K562 (cell line): ENCODE results near the gene TMEM203. TPM values are rescaled to one million over a fixed set of nuclear protein-coding genes. Genes with fewer than 3 reads are reported as not detected.

ENCODE experiments used
- ASH1L ChIP-seq: fragments of 450-650 bp; IDR thresholded peaks from 2 replicates; pipeline ENCODE4 v1.6.1; 2018; ENCODE audit warnings: borderline replicate concordance, mild to moderate bottlenecking, low read depth; ENCODE audit not compliant: partially characterized antibody
- DNMT1 ChIP-seq: fragments of 450-650 bp; IDR thresholded peaks from 2 replicates; pipeline ENCODE4 v1.6.1; 2016; ENCODE audit warnings: antibody characterized with exemption, mild to moderate bottlenecking
- ELF2 ChIP-seq: fragments of 250-450 bp; sonication (Bioruptor Pico); IDR thresholded peaks from 2 replicates; pipeline ENCODE4 v1.5.0; 2021; ENCODE audit warnings: mild to moderate bottlenecking
- HNRNPL ChIP-seq: fragments of 200-400 bp; formaldehyde crosslinking; IDR thresholded peaks from 2 replicates; pipeline ENCODE4 v1.6.1; 2017; ENCODE audit warnings: low read depth, mild to moderate bottlenecking, low read length
- HNRNPLL ChIP-seq: fragments of 200-400 bp; formaldehyde crosslinking; IDR thresholded peaks from 2 replicates; pipeline ENCODE4 v1.6.1; 2017; ENCODE audit warnings: low read length, low read depth, mild to moderate bottlenecking; ENCODE audit not compliant: poor library complexity, severe bottlenecking
- HSF4 ChIP-seq: fragments of 250-450 bp; sonication (Bioruptor Pico); IDR thresholded peaks from 2 replicates; pipeline ENCODE4 v2.1.2; 2022; ENCODE audit warnings: mild to moderate bottlenecking, moderate library complexity, borderline replicate concordance
- JUND ChIP-seq, 2 experiments: IDR thresholded peaks; 2 replicates in 1 of 2; 3 replicates in 1 of 2; pipeline ENCODE4 v1.6.1; 2011; ENCODE audit warnings: borderline replicate concordance in 2 of 2, low read depth in 2 of 2, low read length in 2 of 2, improper control_type of control experiment in 1 of 2, missing biosample characterization in 1 of 2, missing genetic modification characterization in 1 of 2, missing genetic modification reagents in 1 of 2
- NCOA6 ChIP-seq: fragments of 450-650 bp; IDR thresholded peaks from 2 replicates; pipeline ENCODE4 v1.6.1; 2017; ENCODE audit warnings: mild to moderate bottlenecking
- SP1 ChIP-seq: sonication (generic); formaldehyde crosslinking; IDR thresholded peaks from 2 replicates; pipeline ENCODE4 v1.8.1; 2022; ENCODE audit warnings: mild to moderate bottlenecking, missing genetic modification reagents
- XRCC3 ChIP-seq: fragments of 450-650 bp; IDR thresholded peaks from 2 replicates; pipeline ENCODE4 v1.6.1; 2017; ENCODE audit warnings: mild to moderate bottlenecking, moderate library complexity
- ZNF24 ChIP-seq: fragments of 450-650 bp; IDR thresholded peaks from 2 replicates; pipeline ENCODE4 v1.6.1; 2016
- polyA plus RNA-seq, 8 experiments: library from polyadenylated mRNA; depleted of rRNA in 4 of 8; stranded (reverse) in 5 of 8; unstranded in 3 of 8; fragments of >200 nt; fragmentation: Nextera tagmentation in 2 of 8; fragmentation: Illumina TruSeq in 1 of 8; extraction: Ambion mirVana in 2 of 8; extraction: Trizol in 1 of 8; gene quantifications; 2 replicates each; pipeline versions ENCODE4 v1.2.1 to v1.2.3, GENCODE V29; 2011 to 2014; ENCODE audit warnings: inconsistent platforms in 1 of 8, missing spikeins in 1 of 8
- total RNA-seq, 7 experiments: library from RNA; depleted of rRNA in 6 of 7; stranded (reverse); fragments of >200 nt in 6 of 7; fragmentation: Illumina TruSeq in 2 of 7; extraction: Trizol in 2 of 7; gene quantifications; 2 replicates each; pipeline versions ENCODE4 v1.2.1 to v1.2.3, GENCODE V29; 2011 to 2021; ENCODE audit warnings: low replicate concordance in 1 of 7
- TF ChIP-seq, protein P1 (sequence below): sonication (generic); formaldehyde crosslinking; IDR thresholded peaks from 2 replicates; pipeline ENCODE4 v1.8.0; 2022; ENCODE audit warnings: mild to moderate bottlenecking, missing genetic modification reagents, borderline replicate concordance
- TF ChIP-seq, protein P2 (sequence below): fragments of 250-450 bp; sonication (Bioruptor Pico); IDR thresholded peaks from 2 replicates; pipeline ENCODE4 v1.4.0; 2020; ENCODE audit warnings: mild to moderate bottlenecking, moderate library complexity
- TF ChIP-seq, protein P3 (sequence below): fragments of 250-450 bp; sonication (Bioruptor Pico); IDR thresholded peaks from 2 replicates; pipeline ENCODE4 v1.5.0; 2022; ENCODE audit warnings: mild to moderate bottlenecking
- TF ChIP-seq, protein P4 (sequence below): fragments of 200-800 bp; sonication (Bioruptor generic); IDR thresholded peaks from 2 replicates; pipeline ENCODE4 v1.6.1; 2017; ENCODE audit warnings: missing genetic modification characterization, missing compliant biosample characterization
- TF ChIP-seq, protein P5 (sequence below): IDR thresholded peaks from 3 replicates; pipeline ENCODE4 v1.6.1; 2011; ENCODE audit warnings: borderline replicate concordance, mild to moderate bottlenecking; ENCODE audit not compliant: insufficient read length, insufficient read depth

TMEM203 gene
- total and polyA plus RNA-seq, 9 of the 15 experiments (the other 6 are each of a cell fraction or from before 2014, with no cell fraction given) = 8.8 to 59.5 (median 37.6) TPM

DNA sequence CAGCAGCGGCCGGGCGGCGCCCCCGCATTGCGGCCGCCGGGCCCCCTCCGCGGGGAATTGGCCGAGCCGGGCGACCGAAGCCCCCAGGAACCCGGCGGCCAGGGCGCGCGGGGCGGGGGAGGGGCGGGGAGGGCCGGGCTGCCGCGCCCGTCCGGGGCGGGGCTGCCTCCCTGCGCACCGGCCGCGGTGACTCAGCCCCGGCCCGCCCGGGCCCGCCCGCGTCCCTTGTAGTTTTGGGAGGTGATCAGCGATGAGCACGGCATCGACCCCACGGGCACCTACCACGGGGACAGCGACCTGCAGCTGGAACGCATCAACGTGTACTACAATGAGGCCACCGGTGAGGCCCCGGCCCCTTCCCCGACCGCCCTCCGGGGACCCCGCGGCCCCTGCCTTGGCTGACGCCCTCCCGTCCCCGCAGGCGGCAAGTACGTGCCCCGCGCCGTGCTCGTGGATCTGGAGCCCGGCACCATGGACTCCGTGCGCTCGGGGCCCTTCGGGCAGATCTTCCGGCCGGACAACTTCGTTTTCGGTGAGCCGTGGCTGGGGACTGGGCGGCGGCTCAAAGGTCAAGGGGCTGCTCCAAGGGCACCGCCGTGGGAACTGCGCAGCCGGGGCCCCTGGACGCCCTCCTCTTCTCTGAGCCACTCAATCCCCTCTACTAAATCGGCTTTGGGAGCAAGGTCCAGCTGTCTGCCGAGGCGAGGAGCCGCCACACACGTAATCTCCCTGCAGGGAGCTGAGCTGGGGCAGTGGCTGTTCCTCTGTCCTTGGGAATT, 36.2 kb upstream of the TMEM203 start (continued):
- TF ChIP-seq, protein P1, sequence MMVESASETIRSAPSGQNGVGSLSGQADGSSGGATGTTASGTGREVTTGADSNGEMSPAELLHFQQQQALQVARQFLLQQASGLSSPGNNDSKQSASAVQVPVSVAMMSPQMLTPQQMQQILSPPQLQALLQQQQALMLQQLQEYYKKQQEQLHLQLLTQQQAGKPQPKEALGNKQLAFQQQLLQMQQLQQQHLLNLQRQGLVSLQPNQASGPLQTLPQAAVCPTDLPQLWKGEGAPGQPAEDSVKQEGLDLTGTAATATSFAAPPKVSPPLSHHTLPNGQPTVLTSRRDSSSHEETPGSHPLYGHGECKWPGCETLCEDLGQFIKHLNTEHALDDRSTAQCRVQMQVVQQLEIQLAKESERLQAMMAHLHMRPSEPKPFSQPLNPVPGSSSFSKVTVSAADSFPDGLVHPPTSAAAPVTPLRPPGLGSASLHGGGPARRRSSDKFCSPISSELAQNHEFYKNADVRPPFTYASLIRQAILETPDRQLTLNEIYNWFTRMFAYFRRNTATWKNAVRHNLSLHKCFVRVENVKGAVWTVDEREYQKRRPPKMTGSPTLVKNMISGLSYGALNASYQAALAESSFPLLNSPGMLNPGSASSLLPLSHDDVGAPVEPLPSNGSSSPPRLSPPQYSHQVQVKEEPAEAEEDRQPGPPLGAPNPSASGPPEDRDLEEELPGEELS (CRISPR knock-in tag) = 0 out of 2 replicates have a peak, but pooled peaks have one; percentile 27
- TF ChIP-seq SP1 = no peak
- 0 out of 2 replicates have a peak, but pooled peaks have one; percentile 33 for TF ChIP-seq HNRNPL
- TF ChIP-seq, protein P2, sequence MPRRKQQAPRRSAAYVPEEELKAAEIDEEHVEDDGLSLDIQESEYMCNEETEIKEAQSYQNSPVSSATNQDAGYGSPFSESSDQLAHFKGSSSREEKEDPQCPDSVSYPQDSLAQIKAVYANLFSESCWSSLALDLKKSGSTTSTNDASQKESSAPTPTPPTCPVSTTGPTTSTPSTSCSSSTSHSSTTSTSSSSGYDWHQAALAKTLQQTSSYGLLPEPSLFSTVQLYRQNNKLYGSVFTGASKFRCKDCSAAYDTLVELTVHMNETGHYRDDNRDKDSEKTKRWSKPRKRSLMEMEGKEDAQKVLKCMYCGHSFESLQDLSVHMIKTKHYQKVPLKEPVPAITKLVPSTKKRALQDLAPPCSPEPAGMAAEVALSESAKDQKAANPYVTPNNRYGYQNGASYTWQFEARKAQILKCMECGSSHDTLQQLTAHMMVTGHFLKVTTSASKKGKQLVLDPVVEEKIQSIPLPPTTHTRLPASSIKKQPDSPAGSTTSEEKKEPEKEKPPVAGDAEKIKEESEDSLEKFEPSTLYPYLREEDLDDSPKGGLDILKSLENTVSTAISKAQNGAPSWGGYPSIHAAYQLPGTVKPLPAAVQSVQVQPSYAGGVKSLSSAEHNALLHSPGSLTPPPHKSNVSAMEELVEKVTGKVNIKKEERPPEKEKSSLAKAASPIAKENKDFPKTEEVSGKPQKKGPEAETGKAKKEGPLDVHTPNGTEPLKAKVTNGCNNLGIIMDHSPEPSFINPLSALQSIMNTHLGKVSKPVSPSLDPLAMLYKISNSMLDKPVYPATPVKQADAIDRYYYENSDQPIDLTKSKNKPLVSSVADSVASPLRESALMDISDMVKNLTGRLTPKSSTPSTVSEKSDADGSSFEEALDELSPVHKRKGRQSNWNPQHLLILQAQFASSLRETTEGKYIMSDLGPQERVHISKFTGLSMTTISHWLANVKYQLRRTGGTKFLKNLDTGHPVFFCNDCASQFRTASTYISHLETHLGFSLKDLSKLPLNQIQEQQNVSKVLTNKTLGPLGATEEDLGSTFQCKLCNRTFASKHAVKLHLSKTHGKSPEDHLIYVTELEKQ (CRISPR knock-in tag) = no peak
- TF ChIP-seq ELF2 (CRISPR knock-in tag) = no peak
- no peak for TF ChIP-seq ASH1L
- TF ChIP-seq NCOA6 = no peak
- TF ChIP-seq, protein P3, sequence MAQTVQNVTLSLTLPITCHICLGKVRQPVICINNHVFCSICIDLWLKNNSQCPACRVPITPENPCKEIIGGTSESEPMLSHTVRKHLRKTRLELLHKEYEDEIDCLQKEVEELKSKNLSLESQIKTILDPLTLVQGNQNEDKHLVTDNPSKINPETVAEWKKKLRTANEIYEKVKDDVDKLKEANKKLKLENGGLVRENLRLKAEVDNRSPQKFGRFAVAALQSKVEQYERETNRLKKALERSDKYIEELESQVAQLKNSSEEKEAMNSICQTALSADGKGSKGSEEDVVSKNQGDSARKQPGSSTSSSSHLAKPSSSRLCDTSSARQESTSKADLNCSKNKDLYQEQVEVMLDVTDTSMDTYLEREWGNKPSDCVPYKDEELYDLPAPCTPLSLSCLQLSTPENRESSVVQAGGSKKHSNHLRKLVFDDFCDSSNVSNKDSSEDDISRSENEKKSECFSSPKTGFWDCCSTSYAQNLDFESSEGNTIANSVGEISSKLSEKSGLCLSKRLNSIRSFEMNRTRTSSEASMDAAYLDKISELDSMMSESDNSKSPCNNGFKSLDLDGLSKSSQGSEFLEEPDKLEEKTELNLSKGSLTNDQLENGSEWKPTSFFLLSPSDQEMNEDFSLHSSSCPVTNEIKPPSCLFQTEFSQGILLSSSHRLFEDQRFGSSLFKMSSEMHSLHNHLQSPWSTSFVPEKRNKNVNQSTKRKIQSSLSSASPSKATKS (CRISPR knock-in tag) = no peak
- no peak for TF ChIP-seq ZNF24
- TF ChIP-seq XRCC3 = no peak
- peak; percentile 76 for TF ChIP-seq JUND (IDR thresholded peaks at IDR 0.05; ENCODE audit: borderline replicate concordance, low read depth, low read length)
- peak; percentile 30; the same call in 1 of the 3 replicates for TF ChIP-seq JUND (tag; IDR thresholded peaks at IDR 0.05; ENCODE audit: borderline replicate concordance, low read depth, low read length)
- TF ChIP-seq, protein P4, sequence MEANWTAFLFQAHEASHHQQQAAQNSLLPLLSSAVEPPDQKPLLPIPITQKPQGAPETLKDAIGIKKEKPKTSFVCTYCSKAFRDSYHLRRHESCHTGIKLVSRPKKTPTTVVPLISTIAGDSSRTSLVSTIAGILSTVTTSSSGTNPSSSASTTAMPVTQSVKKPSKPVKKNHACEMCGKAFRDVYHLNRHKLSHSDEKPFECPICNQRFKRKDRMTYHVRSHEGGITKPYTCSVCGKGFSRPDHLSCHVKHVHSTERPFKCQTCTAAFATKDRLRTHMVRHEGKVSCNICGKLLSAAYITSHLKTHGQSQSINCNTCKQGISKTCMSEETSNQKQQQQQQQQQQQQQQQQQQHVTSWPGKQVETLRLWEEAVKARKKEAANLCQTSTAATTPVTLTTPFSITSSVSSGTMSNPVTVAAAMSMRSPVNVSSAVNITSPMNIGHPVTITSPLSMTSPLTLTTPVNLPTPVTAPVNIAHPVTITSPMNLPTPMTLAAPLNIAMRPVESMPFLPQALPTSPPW (CRISPR knock-in tag) = no peak
- TF ChIP-seq, protein P5, sequence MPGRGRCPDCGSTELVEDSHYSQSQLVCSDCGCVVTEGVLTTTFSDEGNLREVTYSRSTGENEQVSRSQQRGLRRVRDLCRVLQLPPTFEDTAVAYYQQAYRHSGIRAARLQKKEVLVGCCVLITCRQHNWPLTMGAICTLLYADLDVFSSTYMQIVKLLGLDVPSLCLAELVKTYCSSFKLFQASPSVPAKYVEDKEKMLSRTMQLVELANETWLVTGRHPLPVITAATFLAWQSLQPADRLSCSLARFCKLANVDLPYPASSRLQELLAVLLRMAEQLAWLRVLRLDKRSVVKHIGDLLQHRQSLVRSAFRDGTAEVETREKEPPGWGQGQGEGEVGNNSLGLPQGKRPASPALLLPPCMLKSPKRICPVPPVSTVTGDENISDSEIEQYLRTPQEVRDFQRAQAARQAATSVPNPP = no peak
- no peak for TF ChIP-seq DNMT1
- TF ChIP-seq HSF4 (CRISPR knock-in tag) = no peak
- peak; percentile 14 for TF ChIP-seq HNRNPLL
